Aorta (tissue), 5 donors: ENCODE data around the gene DHX57. TPM values are rescaled to one million over a fixed set of nuclear protein-coding genes. Genes with fewer than 3 reads are reported as not detected.

ENCODE experiments used
- ATAC-seq: fragments of 200-7000 bp; cut with Tn5 transposase; one replicate; pipeline ENCODE4 v1.9.1; 2022; ENCODE audit warnings: moderate library complexity; ENCODE audit not compliant: low FRiP score
- DNase-seq, 2 donors: peaks; one replicate each; pipeline ENCODE4 v3.0.0-alpha.2; 2020
- H3K27ac ChIP-seq, 2 donors: one replicate each; pipeline ENCODE4 v1.5.1; 2013; ENCODE audit warnings: low read length in 2 of 2, mild to moderate bottlenecking in 2 of 2, moderate library complexity in 2 of 2, control low read depth in 1 of 2, inconsistent platforms in 1 of 2, low read depth in 1 of 2
- H3K27me3 ChIP-seq, 2 donors: one replicate each; pipeline ENCODE4 v1.6.1; 2013; ENCODE audit warnings: control low read depth in 1 of 2, low read length in 1 of 2, mild to moderate bottlenecking in 1 of 2, moderate library complexity in 1 of 2; ENCODE audit not compliant: insufficient read depth in 2 of 2, control insufficient read depth in 1 of 2
- H3K36me3 ChIP-seq, 2 donors: one replicate each; pipeline ENCODE4 v1.6.1; 2013; ENCODE audit warnings: control low read depth in 1 of 2, low read length in 1 of 2, mild to moderate bottlenecking in 1 of 2; ENCODE audit not compliant: insufficient read depth in 2 of 2, control insufficient read depth in 1 of 2
- H3K4me1 ChIP-seq, 2 donors: one replicate each; pipeline ENCODE4 v1.6.1; 2013; ENCODE audit warnings: low read length in 2 of 2, control low read depth in 1 of 2, mild to moderate bottlenecking in 1 of 2, moderate library complexity in 1 of 2; ENCODE audit not compliant: insufficient read depth in 2 of 2, control insufficient read depth in 1 of 2
- H3K4me3 ChIP-seq, 2 donors: one replicate each; pipeline ENCODE4 v1.5.1; 2013; ENCODE audit warnings: low read length in 2 of 2, control low read depth in 1 of 2, mild to moderate bottlenecking in 1 of 2
- H3K9me3 ChIP-seq: one replicate; pipeline ENCODE4 v1.6.1; 2013; ENCODE audit warnings: mild to moderate bottlenecking, low read length; ENCODE audit not compliant: control insufficient read depth
- WGBS, 2 donors: extraction: QIAGEN DNeasy Blood & Tissue Kit; methylation state at CpG; one replicate each; pipeline ENCODE4 v1.1.7; 2013; 5-methylcytosine and 5-hydroxymethylcytosine counted together
- intact Hi-C, 2 donors: fragments of 100-400 bp; cut with DNase I; formaldehyde crosslinking; loops; one replicate each; pipeline versions ENCODE4 v1.14.2 to v1.15.0; 2022
- polyA plus RNA-seq, 2 donors: library from polyadenylated mRNA; stranded (reverse); fragments of 200-250 nt; gene quantifications; one replicate each; pipeline ENCODE4 v1.2.3, GENCODE V29; 2013
- total RNA-seq, 2 donors: library from RNA; stranded (reverse); fragmentation: NEBNext Ultra II Directional; extraction: Animal tissue kit (Norgen Biotek cat#: 25700); gene quantifications; one replicate each; pipeline ENCODE4 v1.2.1, GENCODE V29; 2021
- donor health status: healthy with polysubstance abuse.
- donor health status: Bipolar disorder and iron deficiency.
- donor health status: DM: no; HTN: no; CAD: no.
- donor health status: DM: no; HTN: no; CAD: no.
- donor health status: DM: yes; HTN: yes; CAD: no.

DHX57 gene
- total and polyA plus RNA-seq, 4 donors, result 2.5 to 19.6 (median 15.6) TPM

DNA sequence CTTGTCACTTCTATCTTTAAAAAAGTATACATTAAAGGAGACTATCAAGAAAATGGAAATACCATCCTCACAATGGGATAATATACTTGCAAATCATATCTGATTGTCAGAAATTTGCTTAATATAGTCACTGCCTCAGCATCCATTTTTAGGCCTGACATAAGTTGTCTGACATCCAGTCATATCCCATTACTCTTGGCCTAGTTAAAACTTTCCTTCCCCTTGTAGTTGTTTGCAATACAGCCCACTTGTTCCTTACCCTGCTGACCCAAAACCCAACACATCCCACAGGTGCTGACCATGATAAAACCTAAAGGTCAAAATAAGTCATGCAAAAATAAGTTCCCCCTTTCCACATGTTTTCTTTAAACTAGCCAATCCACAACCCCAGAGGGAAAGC lies 10.3 kb upstream of the DHX57 start:
- Histone ChIP-seq H3K27ac (no peak overlapping the region), H3K36me3 (no peaks in the 10 kb centered on the region), H3K4me3 (no peak overlapping the region), H3K27me3 (no peaks in the 10 kb centered on the region), H3K9me3 (peaks cover 1% of the 10 kb centered on the region), H3K4me1 (no peaks in the 10 kb centered on the region)
- no peak for ATAC-seq
- DNase-seq, result no peak
- intact Hi-C loops, result no loop called here

GRCh38 chr2:38876407-38876806 lies 673 bp upstream of the DHX57 start:
- intact Hi-C loops, result no loop called here
- Histone ChIP-seq H3K36me3 (peaks cover 0 to 4% of the 10 kb centered on the region in 2 donors), H3K27ac (no peak overlapping the region), H3K4me1 (peaks cover 2 to 3% of the 10 kb centered on the region in 2 donors), H3K9me3 (no peaks in the 10 kb centered on the region), H3K27me3 (no peaks in the 10 kb centered on the region), H3K4me3 (peak overlapping the region; percentile 36 to 86)
- WGBS, 2 donors, result 34 to 38% methylated on average over 10 of the region's 10 CpGs
- no peak for ATAC-seq
- no peak for DNase-seq

DNA sequence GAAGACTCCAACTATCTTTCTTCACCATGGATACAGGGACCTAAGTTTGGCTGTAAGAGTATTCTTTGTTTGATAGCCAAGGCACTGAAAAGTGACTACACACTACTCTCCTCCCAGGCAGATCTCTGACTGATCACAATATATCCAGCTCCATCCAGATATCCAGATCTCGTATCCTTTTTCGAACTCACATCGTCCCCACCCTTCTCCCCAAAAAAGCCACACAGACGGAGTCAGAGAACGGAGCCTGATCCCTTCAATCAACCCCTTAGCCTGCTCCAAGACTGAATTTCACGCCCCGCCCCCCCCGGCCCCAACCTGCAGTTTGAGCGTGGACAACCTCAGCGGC lies 533 bp downstream of the DHX57 start:
- Histone ChIP-seq H3K4me1 (peaks cover 2 to 3% of the 10 kb centered on the region in 2 donors), H3K36me3 (peaks cover 0 to under 1% of the 10 kb centered on the region in 2 donors), H3K27ac (no peak overlapping the region), H3K27me3 (no peaks in the 10 kb centered on the region), H3K9me3 (no peaks in the 10 kb centered on the region), H3K4me3 (peak overlapping the region; percentile 4 to 86)
- DNase-seq (no peak), ATAC-seq (peak; percentile 31)
- WGBS, 2 donors, result 0% methylated on average over 10 of the region's 10 CpGs
- intact Hi-C loops, result no loop called here

GRCh38 chr2:38873763-38874162 lies 2.0 kb downstream of the DHX57 start:
- intact Hi-C loops, result no loop called here
- no peaks in the 10 kb centered on the region for H3K9me3 ChIP-seq
- H3K4me3 ChIP-seq, result no peak overlapping the region
- H3K4me1 ChIP-seq, result peaks cover 2 to 3% of the 10 kb centered on the region in 2 donors
- no peaks in the 10 kb centered on the region for H3K27me3 ChIP-seq
- no peaks in the 10 kb centered on the region for H3K36me3 ChIP-seq
- H3K27ac ChIP-seq, result no peak overlapping the region
- DNase-seq (no peak), ATAC-seq (no peak)
- 74 to 76% methylated on average over 5 of the region's 5 CpGs for WGBS, 2 donors

GRCh38 chr2:38871432-38871831 lies 4.3 kb downstream of the DHX57 start:
- Histone ChIP-seq H3K27me3 (no peaks in the 10 kb centered on the region), H3K4me3 (no peak overlapping the region), H3K4me1 (peaks cover 1 to 3% of the 10 kb centered on the region in 2 donors), H3K27ac (no peak overlapping the region), H3K36me3 (no peaks in the 10 kb centered on the region), H3K9me3 (no peaks in the 10 kb centered on the region)
- intact Hi-C loops, result no loop called here
- no peak for DNase-seq
- 98 to 99% methylated on average over 3 of the region's 3 CpGs for WGBS, 2 donors
- no peak for ATAC-seq

DNA sequence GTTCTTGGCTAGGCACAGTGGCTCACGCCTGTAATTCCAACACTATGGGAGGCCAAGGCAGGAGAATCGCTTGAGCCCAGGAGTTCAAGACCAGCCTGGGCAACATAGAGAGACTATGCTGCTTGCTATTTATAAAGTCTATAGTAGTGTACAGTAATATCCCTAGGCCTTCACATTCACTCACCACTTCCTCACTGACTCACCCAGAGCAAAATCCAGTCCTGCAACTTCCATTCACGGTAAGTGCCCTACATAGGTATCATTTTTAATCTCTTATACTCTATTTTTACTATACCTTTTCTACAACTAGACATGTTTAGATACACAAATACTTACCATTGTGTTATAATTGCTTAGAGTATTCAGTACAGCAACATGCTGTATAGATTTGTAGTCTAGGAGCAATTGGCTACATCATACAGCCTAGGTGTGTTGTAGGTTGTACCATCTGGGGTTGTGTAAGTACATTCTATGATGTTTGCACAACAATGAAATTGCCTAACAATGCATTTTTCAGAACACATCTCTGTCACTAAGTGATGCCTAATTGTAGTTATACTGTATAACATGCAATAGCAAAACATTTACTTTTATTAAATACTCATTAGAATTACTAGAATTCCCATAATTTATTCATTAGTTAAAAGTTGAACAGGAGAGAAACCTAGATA lies 8.8 kb downstream of the DHX57 start:
- H3K27me3 ChIP-seq, result no peaks in the 10 kb centered on the region
- no peak for ATAC-seq
- peaks cover 2 to 3% of the 10 kb centered on the region in 2 donors for H3K36me3 ChIP-seq
- no peak for DNase-seq
- H3K4me3 ChIP-seq, result no peak overlapping the region
- intact Hi-C loops, result no loop called here
- WGBS, 2 donors, result 97 to 98% methylated on average over 3 of the region's 3 CpGs
- no peaks in the 10 kb centered on the region for H3K4me1 ChIP-seq
- H3K9me3 ChIP-seq, result no peaks in the 10 kb centered on the region
- H3K27ac ChIP-seq, result no peak overlapping the region

- no peaks in the 10 kb centered on the region for H3K27me3 ChIP-seq
- H3K27ac ChIP-seq, result no peak overlapping the region
- H3K4me3 ChIP-seq, result no peak overlapping the region
- peaks cover 2 to 3% of the 10 kb centered on the region in 2 donors for H3K36me3 ChIP-seq
- intact Hi-C loops, result no loop called here
- DNase-seq (no peak), ATAC-seq (no peak)
- WGBS, 2 donors, result 92 to 94% methylated on average over 2 of the region's 2 CpGs
- no peaks in the 10 kb centered on the region for H3K9me3 ChIP-seq
- no peaks in the 10 kb centered on the region for H3K4me1 ChIP-seq
Measured at GRCh38 chr2:38863061-38863695, 12.6 kb downstream of the DHX57 start.

GRCh38 chr2:38862476-38862875 lies 13.3 kb downstream of the DHX57 start:
- intact Hi-C loops, result no loop called here
- no peak for DNase-seq
- Histone ChIP-seq H3K27me3 (no peaks in the 10 kb centered on the region), H3K9me3 (no peaks in the 10 kb centered on the region), H3K4me3 (no peak overlapping the region), H3K27ac (no peak overlapping the region), H3K36me3 (peaks cover 2 to 3% of the 10 kb centered on the region in 2 donors), H3K4me1 (no peaks in the 10 kb centered on the region)
- ATAC-seq, result no peak

DNA sequence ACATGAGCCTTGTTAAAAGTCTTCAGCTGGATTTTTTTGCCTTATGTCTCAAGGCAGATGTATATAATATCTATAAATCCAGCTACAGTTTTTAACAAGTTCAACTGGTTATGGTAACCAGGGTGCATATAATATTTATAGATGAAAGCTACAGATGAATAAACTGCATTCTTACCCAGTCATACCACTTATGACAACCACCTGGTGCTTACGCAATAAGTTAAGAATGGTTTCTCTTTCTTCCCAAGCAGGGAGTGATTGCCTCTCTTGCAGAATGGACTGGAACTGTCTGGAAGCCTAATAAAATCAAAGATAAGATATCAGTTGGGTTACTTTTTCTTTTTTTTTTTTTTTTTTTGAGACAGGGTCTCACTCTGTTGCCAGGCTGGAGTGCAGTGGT lies 19.6 kb downstream of the DHX57 start:
- intact Hi-C loops, result no loop called here
- H3K27me3 ChIP-seq, result no peaks in the 10 kb centered on the region
- H3K4me1 ChIP-seq, result no peaks in the 10 kb centered on the region
- ATAC-seq, result no peak
- 100% methylated on average over 1 of the region's 1 CpG for whole genome bisulfite sequencing, 2 donors
- H3K36me3 ChIP-seq, result peaks cover 2 to 5% of the 10 kb centered on the region in 2 donors
- no peak overlapping the region for H3K27ac ChIP-seq
- H3K4me3 ChIP-seq, result no peak overlapping the region
- H3K9me3 ChIP-seq, result no peaks in the 10 kb centered on the region
- no peak for DNase-seq
